H1 (cell line): ENCODE results near the gene EXOC2.

Source experiments
- CEBPB ChIP-seq: IDR thresholded peaks from 2 replicates; pipeline ENCODE4 v1.6.1; 2012; ENCODE audit warnings: low read depth, low read length
- CREB1 ChIP-seq: IDR thresholded peaks from 2 replicates; pipeline ENCODE4 v1.6.1; 2012; ENCODE audit warnings: inconsistent platforms
- CTCF ChIP-seq, 3 experiments: IDR thresholded peaks; 1 replicate in 2 of 3; 2 replicates in 1 of 3; pipeline versions ENCODE4 v1.5.1 to v1.6.1; 2011; ENCODE audit warnings: low read length in 3 of 3, mild to moderate bottlenecking in 3 of 3, inconsistent platforms in 2 of 3, low read depth in 1 of 3, moderate library complexity in 1 of 3; ENCODE audit not compliant: insufficient read depth in 1 of 3; ENCODE audit errors: control extremely low read depth in 1 of 3
- EP300 ChIP-seq, 2 experiments: IDR thresholded peaks; 1 replicate in 1 of 2; 2 replicates in 1 of 2; pipeline ENCODE4 v1.6.1; 2011 to 2012; ENCODE audit warnings: low read depth in 2 of 2, low read length in 2 of 2, mild to moderate bottlenecking in 2 of 2, borderline replicate concordance in 1 of 2, inconsistent platforms in 1 of 2, moderate library complexity in 1 of 2
- EZH2 ChIP-seq: fragments of 200-600 bp; sonication (generic); IDR thresholded peaks from 2 replicates; pipeline ENCODE4 v1.7.1; 2012; ENCODE audit warnings: low read depth, mild to moderate bottlenecking, moderate library complexity, low read length, inconsistent platforms; ENCODE audit not compliant: severe bottlenecking
- MAFK ChIP-seq: IDR thresholded peaks from 2 replicates; pipeline ENCODE4 v1.6.1; 2012; ENCODE audit warnings: low read depth, mild to moderate bottlenecking, improper control_type of control experiment, low read length
- NANOG ChIP-seq: IDR thresholded peaks from 2 replicates; pipeline ENCODE4 v1.6.1; 2011; ENCODE audit warnings: low read length, low read depth, mild to moderate bottlenecking, inconsistent platforms; ENCODE audit not compliant: insufficient read depth, poor library complexity, severe bottlenecking
- POLR2A ChIP-seq, 2 experiments: IDR thresholded peaks; 1 replicate in 1 of 2; 2 replicates in 1 of 2; pipeline ENCODE4 v1.6.1; 2011; ENCODE audit warnings: low read depth in 2 of 2, low read length in 2 of 2, mild to moderate bottlenecking in 2 of 2; ENCODE audit errors: control extremely low read depth in 1 of 2
- POLR2AphosphoS5 ChIP-seq: IDR thresholded peaks from 2 replicates; pipeline ENCODE4 v1.6.1; 2011; ENCODE audit warnings: low read depth, low read length
- RAD21 ChIP-seq, 2 experiments: IDR thresholded peaks in 1 of 2; conservative IDR thresholded peaks in 1 of 2; 2 replicates each; pipeline ENCODE4 v1.6.1; 2011; ENCODE audit warnings: low read depth in 2 of 2, low read length in 2 of 2, improper control_type of control experiment in 1 of 2, inconsistent platforms in 1 of 2, mild to moderate bottlenecking in 1 of 2, moderate library complexity in 1 of 2
- TAF7 ChIP-seq: optimal IDR thresholded peaks from 2 replicates; pipeline ENCODE3; 2011; ENCODE audit warnings: low read depth, mild to moderate bottlenecking, inconsistent platforms, low read length, moderate library complexity, borderline replicate concordance

DNA sequence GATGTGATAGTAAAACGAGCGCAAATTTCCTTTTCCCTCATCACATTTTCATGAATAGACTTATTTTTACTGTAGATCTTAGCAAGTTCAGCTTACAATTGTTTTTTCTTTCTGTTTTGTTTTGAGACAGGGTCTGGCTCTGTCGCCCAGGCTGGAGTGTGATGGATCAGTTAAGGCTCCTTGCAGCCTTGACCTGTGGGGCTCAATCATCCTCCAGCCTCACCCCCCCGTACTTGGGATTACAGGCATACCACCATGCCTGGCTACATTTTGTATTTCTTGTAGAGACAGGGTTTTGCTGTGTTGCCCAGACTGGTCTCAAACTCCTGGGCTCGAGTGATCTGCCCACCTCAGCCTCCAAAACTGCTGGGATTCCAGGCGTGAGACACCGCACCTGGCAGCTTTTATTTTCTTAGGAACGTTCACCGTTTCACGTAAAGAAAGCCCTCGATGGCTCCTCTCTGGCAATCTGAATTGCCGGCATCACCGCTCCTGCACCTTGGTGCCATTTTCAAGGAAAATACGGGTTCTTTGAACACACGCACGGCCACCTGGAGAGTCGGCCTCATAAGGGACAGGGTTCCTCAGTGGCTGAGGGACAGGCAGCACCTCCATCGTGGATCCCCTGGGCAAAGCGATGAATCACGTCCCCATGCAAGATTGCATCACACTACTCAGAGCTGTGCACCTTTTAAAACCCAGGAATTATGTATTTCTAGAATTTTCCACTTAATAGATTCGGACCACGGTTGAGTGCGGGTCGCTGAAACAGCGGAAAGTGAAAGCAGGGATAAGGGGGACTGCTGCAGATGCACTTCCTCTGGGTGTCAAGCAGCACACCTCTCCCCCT is 222.7 kb downstream of the EXOC2 start:
- TF ChIP-seq RAD21 (IDR thresholded peaks at IDR 0.05 in 1 of 2, conservative IDR thresholded peaks at IDR 0.05 in 1 of 2; ENCODE audit: low read depth in 2 of 2, low read length in 2 of 2) (no peak), CTCF (IDR thresholded peaks at IDR 0.05; ENCODE audit: control extremely low read depth in 1 of 3, insufficient read depth in 1 of 3, low read depth in 1 of 3, low read length in 3 of 3) (no peak), TAF7 (no peak), NANOG (no peak), POLR2AphosphoS5 (no peak), CREB1 (no peak), EZH2 (no peak), EP300 (IDR thresholded peaks at IDR 0.05; ENCODE audit: borderline replicate concordance in 1 of 2, low read depth in 2 of 2, low read length in 2 of 2) (no peak), POLR2A (IDR thresholded peaks at IDR 0.05; ENCODE audit: control extremely low read depth in 1 of 2, low read depth in 2 of 2, low read length in 2 of 2) (no peak), CEBPB (no peak), MAFK (no peak)
